ENCODE measurements around the gene NUDCD3.

Gene NUDCD3

DNA sequence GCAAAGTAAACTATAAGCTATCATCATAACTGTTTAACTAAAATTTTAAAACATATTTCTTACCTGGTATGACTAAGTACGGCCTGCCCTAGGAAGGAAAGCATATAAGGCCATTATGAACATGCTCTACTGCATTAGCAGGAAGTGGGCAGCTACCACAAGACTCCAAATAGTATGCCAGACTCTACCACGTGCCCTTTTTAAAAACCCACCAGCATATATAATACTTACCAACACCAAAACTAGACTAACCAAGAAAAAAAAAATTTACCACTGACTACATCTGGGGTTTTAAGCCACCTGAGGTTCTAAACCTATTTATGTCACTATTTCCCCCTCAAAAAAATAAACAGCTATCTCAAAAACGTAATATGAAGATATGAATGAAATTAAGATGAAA lies 30.1 kb downstream of the NUDCD3 start:
- TF ChIP-seq GATA3 (IDR thresholded peaks at IDR 0.05; ENCODE audit: low read depth, low read length) (no peak), GATA2 (IDR thresholded peaks at IDR 0.05; ENCODE audit: low read depth, low read length) (no peak)

DNA sequence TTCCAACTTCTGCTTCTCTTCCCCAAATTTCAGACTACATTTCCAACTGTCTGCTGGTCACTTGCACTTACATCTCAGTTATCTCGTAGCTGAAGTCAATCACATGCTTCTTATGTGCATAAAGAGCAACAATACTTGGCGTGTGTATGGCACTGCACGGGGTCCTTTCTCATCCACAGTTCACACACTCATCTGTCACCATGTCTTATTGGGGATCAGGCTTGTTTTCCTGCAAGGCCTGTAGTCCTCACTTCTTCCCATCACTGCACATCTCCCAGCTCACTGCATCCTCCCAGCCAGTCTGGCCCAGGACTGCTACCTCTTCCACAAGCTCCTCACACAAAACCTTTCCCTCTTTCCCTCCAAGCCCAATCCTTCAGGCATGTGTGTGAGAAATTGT lies 35.3 kb downstream of the NUDCD3 start:
- TF ChIP-seq GATA2 (IDR thresholded peaks at IDR 0.05; ENCODE audit: low read depth, low read length) (no peak), GATA3 (IDR thresholded peaks at IDR 0.05; ENCODE audit: low read depth, low read length) (no peak)

DNA sequence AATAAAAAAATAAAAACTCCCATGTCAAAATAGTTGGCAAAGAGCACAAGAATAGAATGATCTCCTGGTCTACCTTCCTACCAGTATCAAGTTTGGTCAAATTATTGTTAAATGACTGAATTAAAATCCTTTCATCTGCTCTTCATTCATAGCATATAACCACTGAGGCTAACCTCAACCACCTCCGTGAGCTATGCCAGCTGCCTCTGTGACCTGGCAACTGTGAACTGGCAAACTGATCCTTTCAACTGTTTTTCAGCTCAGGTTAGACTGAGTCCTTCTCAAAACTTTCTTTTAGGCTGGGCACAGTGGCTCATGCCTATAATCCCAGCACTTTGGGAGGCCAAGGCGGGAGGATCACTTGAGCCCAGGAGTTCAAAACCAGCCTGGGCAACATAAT lies 36.1 kb downstream of the NUDCD3 start:
- no peak for TF ChIP-seq GATA3 (IDR thresholded peaks at IDR 0.05; ENCODE audit: low read depth, low read length)
- TF ChIP-seq GATA2 (IDR thresholded peaks at IDR 0.05; ENCODE audit: low read depth, low read length): no peak

DNA sequence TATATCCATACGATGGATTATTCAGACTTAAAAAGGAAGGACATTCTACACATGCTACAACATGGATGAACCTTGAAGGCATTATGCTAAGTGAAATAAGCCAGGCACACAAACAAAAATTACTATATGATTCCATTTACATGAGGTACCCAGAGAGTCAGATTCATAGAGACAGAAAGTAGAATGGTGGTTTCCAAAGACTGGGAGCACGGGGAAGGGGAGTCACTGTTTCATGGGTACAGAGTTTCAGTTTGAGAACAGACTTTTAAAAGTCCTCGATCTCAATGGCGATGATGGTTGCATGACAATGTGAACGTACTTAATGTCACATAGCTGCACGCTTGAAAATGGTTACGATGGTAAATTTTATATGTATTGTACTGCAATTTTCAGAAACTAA lies 39.3 kb downstream of the NUDCD3 start:
- TF ChIP-seq GATA3 (IDR thresholded peaks at IDR 0.05; ENCODE audit: low read depth, low read length) (no peak), GATA2 (IDR thresholded peaks at IDR 0.05; ENCODE audit: low read depth, low read length) (no peak)

DNA sequence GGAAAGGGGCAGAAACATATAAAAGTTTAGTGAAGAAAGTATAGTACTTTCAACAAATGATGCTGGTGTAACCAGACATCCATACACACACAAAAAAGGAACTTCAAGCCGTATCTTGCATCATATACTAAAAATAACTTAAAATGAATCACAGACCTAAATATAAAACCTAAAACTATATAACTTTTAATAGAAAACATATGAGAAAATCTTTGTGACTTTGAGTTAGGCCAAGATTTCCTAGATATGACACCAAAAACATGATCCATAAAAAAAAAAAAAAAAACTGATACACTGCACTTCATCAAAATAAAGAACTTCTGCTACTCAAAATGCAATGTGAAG lies 40.9 kb downstream of the NUDCD3 start:
- TF ChIP-seq GATA3 (IDR thresholded peaks at IDR 0.05; ENCODE audit: low read depth, low read length): no peak
- TF ChIP-seq GATA2 (IDR thresholded peaks at IDR 0.05; ENCODE audit: low read depth, low read length): no peak

DNA sequence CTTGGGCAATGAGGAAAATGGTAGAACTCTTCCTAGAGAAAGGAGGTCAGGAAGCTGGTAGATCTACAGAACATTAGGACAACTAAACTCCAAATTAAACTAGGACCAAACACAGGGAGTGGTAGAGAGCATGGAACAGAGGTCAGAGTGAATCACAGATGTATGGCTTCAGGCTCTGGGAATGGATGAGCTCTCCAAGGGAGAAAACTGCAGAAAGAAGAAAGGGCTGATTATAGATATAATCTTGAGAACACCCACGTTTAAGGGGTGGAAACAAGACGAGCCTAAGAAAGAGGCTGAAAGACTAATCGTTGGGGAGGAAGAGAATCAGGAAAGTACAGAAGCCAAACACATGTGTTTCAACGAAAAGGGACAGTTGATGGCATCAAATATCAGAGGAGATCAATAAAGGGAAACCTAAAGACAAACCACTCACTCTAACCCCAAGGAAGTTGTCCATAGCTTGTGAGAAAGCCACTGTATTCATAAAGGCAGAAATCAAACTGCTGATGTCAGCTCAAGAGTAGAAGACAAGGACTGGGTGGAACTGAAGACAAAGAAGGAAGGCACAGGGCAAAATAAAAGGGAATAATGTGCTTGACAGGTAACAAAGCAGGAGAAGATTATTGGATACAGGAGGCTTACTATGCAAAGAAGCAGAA lies 41.4 kb downstream of the NUDCD3 start:
- TF ChIP-seq GATA3 (IDR thresholded peaks at IDR 0.05; ENCODE audit: low read depth, low read length): no peak
- no peak for TF ChIP-seq GATA2 (IDR thresholded peaks at IDR 0.05; ENCODE audit: low read depth, low read length)

DNA sequence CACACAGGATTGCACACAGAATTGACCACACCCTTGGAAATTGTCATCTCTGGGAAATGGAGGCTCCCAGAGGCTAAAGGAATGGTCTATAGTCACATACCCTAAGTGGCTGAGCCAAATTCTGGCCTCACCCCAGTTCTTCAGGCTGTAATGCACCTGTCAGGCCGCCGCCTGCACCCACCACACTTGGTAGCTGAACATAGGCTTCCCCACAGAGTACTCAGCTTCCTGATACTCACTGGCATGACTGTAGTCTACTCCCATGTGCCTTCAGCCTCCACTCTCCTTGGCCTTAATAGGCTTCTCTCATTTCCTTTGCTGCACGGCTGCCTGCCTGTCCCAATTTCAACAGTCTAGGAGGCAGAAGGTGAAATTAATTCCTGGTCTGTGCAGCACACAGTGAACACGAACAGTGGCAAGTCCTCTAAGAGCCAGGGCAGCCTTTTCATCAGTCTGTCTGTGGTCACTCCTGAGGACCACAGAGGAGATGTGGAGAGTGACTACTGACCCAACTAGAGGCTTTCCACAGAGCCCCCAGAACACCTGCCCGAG lies 42.5 kb downstream of the NUDCD3 start:
- no peak for TF ChIP-seq GATA2 (IDR thresholded peaks at IDR 0.05; ENCODE audit: low read depth, low read length)
- TF ChIP-seq GATA3 (IDR thresholded peaks at IDR 0.05; ENCODE audit: low read depth, low read length): no peak

DNA sequence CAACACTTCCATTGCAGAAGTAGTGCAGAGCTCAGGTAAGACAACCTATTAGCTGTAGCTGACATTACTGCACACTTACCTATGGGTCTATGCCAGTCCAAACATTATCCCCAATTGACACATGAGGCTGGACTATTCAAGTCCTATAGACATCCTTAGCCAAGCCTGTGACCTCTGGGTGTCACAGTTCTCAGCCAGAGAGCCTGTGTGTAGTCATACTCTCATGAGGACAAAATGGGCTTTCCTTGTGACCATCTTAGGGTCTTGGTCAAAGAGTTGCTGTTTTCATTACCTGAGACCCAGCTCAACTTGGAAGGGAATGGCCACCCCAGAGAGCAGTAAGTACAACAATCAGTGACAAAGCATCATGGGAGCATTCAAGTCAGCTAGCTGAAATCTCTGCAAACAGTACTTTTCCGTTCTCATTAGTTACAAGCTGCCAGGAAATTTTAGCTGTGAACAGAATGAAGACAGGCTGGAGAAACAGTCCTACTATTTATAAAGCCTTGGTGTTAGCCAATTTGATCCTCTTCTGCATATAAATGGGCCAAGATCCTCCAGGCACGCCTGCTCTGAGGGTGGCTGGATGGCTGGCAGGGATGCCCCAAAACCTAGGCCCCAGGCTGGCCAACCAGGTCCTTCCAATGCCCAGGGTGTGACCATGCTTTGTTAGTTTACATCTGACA lies 44.3 kb downstream of the NUDCD3 start:
- no peak for TF ChIP-seq GATA2 (IDR thresholded peaks at IDR 0.05; ENCODE audit: low read depth, low read length)
- no peak for TF ChIP-seq GATA3 (IDR thresholded peaks at IDR 0.05; ENCODE audit: low read depth, low read length)

DNA sequence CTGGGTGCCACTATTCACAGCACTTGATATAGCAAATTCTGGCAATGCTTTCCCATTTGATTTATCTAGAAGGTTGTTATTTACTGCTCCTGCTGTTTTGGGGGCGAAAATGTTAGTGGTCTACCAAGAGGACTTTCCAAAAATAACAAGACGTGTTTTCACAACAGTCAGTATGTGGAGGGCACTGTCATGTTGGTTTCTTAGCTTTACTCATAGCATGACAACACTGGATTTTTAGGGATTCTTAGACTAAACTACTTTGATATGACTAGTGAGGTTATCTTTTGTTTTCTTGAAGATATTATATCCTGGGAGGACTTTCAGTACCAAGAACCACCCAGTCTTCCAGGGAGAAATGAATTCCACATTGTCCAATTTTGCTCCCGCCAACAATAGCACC lies 49.4 kb downstream of the NUDCD3 start:
- no peak for TF ChIP-seq GATA2 (IDR thresholded peaks at IDR 0.05; ENCODE audit: low read depth, low read length)
- TF ChIP-seq GATA3 (IDR thresholded peaks at IDR 0.05; ENCODE audit: low read depth, low read length): no peak

DNA sequence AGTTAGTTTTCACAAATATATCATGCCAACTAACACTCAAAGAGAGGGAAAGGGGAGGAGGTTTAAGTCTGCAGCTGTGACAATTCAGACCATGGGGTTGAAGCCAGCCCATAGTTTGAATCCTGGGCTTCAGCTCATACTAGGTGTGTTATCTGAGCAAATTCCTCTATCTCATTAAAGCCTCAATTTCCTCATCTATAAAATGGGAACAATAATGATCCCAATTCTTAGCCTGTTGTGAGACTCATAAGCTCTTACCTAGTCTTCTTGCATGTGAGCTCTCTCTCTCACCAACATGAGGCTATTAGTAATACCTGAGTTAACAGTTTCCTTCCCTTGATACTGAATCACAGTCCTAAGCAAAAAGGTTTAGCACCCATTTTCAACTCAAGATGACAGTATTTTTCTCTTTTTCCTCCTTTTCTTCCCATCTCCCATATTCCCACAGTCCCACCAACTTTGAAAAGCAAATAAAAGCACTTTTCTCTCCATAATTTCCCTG lies 49.8 kb downstream of the NUDCD3 start:
- TF ChIP-seq GATA2 (IDR thresholded peaks at IDR 0.05; ENCODE audit: low read depth, low read length): no peak
- TF ChIP-seq GATA3 (IDR thresholded peaks at IDR 0.05; ENCODE audit: low read depth, low read length): no peak

DNA sequence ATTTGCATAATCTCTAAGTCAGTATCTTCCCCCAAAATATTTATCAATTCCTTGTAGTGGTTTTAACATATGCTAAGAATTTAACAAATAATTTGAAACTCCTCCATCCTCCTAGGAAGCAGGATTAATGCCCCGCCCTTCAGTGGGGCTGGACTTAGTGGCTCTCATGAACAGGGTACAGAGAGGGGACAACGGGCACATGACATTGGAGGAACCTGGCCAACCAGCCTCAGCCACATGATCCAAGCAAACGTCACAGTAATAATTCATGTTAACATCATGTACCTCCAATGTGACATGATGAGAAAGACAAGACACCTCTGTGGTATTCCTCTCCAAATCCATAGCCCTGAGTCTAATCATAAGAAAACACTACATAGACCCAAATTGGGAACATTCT lies 50.5 kb downstream of the NUDCD3 start:
- TF ChIP-seq GATA3 (IDR thresholded peaks at IDR 0.05; ENCODE audit: low read depth, low read length) (no peak), GATA2 (IDR thresholded peaks at IDR 0.05; ENCODE audit: low read depth, low read length) (no peak)

DNA sequence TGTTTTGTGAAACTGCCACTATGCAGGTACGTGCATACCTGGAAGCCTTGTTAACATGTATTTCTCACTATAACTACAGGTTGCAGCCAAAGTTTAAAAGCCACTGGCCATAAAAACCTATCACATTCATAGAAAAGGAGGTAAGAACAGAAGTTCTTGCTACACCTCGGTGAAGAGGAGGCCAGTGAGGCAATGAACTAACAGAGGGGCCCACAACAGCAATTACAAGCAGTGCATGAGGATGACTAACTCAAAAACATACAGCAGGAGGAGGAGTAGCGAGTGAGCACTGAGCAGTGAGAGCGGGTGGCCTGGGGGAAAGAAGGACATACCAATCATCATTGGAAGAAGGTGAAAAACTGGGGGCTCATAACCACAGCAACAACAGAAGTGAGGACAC lies 51.6 kb downstream of the NUDCD3 start:
- TF ChIP-seq GATA2 (IDR thresholded peaks at IDR 0.05; ENCODE audit: low read depth, low read length): no peak
- TF ChIP-seq GATA3 (IDR thresholded peaks at IDR 0.05; ENCODE audit: low read depth, low read length): no peak

DNA sequence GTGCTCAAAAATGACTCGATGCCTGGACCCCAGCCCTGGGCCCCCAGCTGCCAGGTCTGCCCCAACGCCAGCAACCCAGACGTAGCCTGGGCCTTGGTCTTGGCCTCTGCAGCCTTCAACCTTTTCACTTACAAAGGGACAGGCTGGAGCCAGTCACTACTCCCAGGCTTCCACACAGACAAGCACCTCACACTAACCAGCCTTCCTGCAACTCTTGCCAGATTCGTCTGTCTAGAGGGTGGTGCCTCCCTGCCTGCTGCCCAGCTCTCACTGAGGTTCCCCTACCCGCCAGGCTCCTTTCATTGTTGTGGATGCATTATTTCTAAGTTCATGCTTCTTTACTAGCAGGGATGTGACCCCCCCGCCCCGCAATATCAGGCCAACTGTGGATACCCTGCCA lies 56.3 kb downstream of the NUDCD3 start:
- TF ChIP-seq GATA3 (IDR thresholded peaks at IDR 0.05; ENCODE audit: low read depth, low read length) (no peak), GATA2 (IDR thresholded peaks at IDR 0.05; ENCODE audit: low read depth, low read length) (no peak)

DNA sequence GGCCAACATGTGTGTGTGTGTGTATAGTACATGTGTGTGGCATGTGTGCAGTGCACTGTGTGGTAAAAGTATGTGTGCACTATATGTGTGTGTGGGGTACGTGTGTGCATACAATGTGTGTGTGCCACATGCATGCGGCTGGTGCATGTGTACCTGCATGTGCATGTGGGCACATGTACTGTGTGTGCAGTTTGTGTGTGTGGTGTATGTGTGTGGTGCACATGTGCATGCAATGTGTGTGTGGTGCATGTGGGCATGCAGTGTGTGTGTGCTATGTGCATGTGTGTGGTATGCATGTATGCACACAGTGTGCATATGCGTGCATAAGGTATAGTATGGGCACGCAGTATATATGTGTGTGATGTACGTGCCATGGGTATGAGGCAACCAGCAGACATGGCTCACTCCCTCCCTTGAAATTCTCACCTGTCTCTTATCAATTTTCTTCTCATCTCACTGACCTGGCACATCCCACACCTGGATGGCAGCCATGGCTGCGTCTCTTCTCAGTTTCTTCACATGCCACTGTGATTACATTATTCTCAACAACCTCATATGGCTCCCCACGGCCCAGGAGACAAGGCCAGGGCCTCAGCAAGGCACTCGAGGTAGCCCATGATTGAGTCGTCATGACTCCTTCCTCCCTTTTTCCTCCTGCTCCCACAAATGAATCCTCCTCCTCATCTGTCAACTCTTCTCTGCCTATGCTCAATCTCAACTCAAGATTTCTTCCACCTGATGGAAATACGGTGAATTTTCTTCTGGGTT lies 57.0 kb downstream of the NUDCD3 start:
- TF ChIP-seq GATA2 (IDR thresholded peaks at IDR 0.05; ENCODE audit: low read depth, low read length): no peak
- no peak for TF ChIP-seq GATA3 (IDR thresholded peaks at IDR 0.05; ENCODE audit: low read depth, low read length)
